T-helper 2 cell treated with Interferon-gamma antibody and Interleukin-4, amounts not matched to agents 5 μg/mL and 100 μg/mL, for 36 hours (primary cell): ENCODE results near the gene CLASP1.
A peak's percentile ranks its signal among the peaks of the same experiment; 100 is the strongest.
"Not testable (repeated sequence)": the region's sequence is repeated elsewhere in the genome, so short reads cannot be mapped to it uniquely, and the experiment has no call there.

Source experiments
- DNase-seq: peaks from one replicate; pipeline ENCODE4 v3.0.0; 2021; ENCODE audit warnings: low spot score
- H3K27ac Mint-ChIP-seq: one replicate; pipeline ENCODE4 v1.8.0; 2021; ENCODE audit warnings: mild to moderate bottlenecking, mixed read lengths
- H3K27me3 Mint-ChIP-seq: one replicate; pipeline ENCODE4 v1.8.0; 2021; ENCODE audit warnings: low read depth, mixed read lengths
- H3K36me3 Mint-ChIP-seq: one replicate; pipeline ENCODE4 v1.8.0; 2021; ENCODE audit warnings: low read depth, mixed read lengths
- H3K4me1 Mint-ChIP-seq: one replicate; pipeline ENCODE4 v1.8.0; 2021; ENCODE audit warnings: low read depth, mixed read lengths
- H3K4me3 Mint-ChIP-seq: one replicate; pipeline ENCODE4 v1.8.0; 2022; ENCODE audit warnings: mild to moderate bottlenecking, moderate library complexity, mixed read lengths
- H3K9me3 Mint-ChIP-seq: one replicate; pipeline ENCODE4 v1.8.0; 2021; ENCODE audit warnings: mixed read lengths

The CLASP1 gene

GRCh38 chr2:121677855-121678254, 28.6 kb upstream of the CLASP1 start:
- Mint-ChIP-seq H3K36me3 (peaks cover 5% of the 10 kb centered on the region), H3K27me3 (peaks cover 3% of the 10 kb centered on the region), H3K9me3 (peaks cover 80% of the 10 kb centered on the region), H3K4me1 (no peaks in the 10 kb centered on the region), H3K4me3 (no peak overlapping the region), H3K27ac (no peak overlapping the region)
- DNase-seq, result no peak

GRCh38 chr2:121671621-121672020, 22.4 kb upstream of the CLASP1 start:
- not testable (repeated sequence) for DNase-seq, H3K27me3 Mint-ChIP-seq, H3K4me3 Mint-ChIP-seq, H3K27ac Mint-ChIP-seq, H3K4me1 Mint-ChIP-seq
- H3K9me3 Mint-ChIP-seq, result peaks cover 75% of the 10 kb centered on the region
- peaks cover 28% of the 10 kb centered on the region for H3K36me3 Mint-ChIP-seq

GRCh38 chr2:121670181-121670580, 20.9 kb upstream of the CLASP1 start:
- Mint-ChIP-seq H3K36me3 (peaks cover 28% of the 10 kb centered on the region), H3K27ac (no peak overlapping the region), H3K9me3 (peaks cover 60% of the 10 kb centered on the region), H3K4me1 (no peaks in the 10 kb centered on the region), H3K27me3 (peaks cover 3% of the 10 kb centered on the region), H3K4me3 (no peak overlapping the region)
- DNase-seq, result no peak

GRCh38 chr2:121667618-121668017, 18.4 kb upstream of the CLASP1 start:
- no peaks in the 10 kb centered on the region for H3K27me3 Mint-ChIP-seq
- H3K4me1 Mint-ChIP-seq, result no peaks in the 10 kb centered on the region
- H3K36me3 Mint-ChIP-seq, result peaks cover 26% of the 10 kb centered on the region
- H3K27ac Mint-ChIP-seq, result no peak overlapping the region
- DNase-seq, result no peak
- peaks cover 36% of the 10 kb centered on the region for H3K9me3 Mint-ChIP-seq
- no peak overlapping the region for H3K4me3 Mint-ChIP-seq

GRCh38 chr2:121666042-121666441, 16.8 kb upstream of the CLASP1 start:
- Mint-ChIP-seq H3K9me3 (peaks cover 25% of the 10 kb centered on the region), H3K36me3 (peaks cover 25% of the 10 kb centered on the region), H3K4me1 (no peaks in the 10 kb centered on the region), H3K27ac (no peak overlapping the region), H3K4me3 (no peak overlapping the region), H3K27me3 (no peaks in the 10 kb centered on the region)
- no peak for DNase-seq

GRCh38 chr2:121665504-121665903, 16.2 kb upstream of the CLASP1 start:
- Mint-ChIP-seq H3K4me3 (no peak overlapping the region), H3K4me1 (no peaks in the 10 kb centered on the region), H3K27me3 (no peaks in the 10 kb centered on the region), H3K36me3 (peaks cover 22% of the 10 kb centered on the region), H3K9me3 (peaks cover 19% of the 10 kb centered on the region), H3K27ac (no peak overlapping the region)
- no peak for DNase-seq

GRCh38 chr2:121664713-121665112, 15.5 kb upstream of the CLASP1 start:
- no peaks in the 10 kb centered on the region for H3K27me3 Mint-ChIP-seq
- DNase-seq, result no peak
- H3K4me3 Mint-ChIP-seq, result no peak overlapping the region
- peaks cover 13% of the 10 kb centered on the region for H3K9me3 Mint-ChIP-seq
- H3K4me1 Mint-ChIP-seq, result no peaks in the 10 kb centered on the region
- peaks cover 18% of the 10 kb centered on the region for H3K36me3 Mint-ChIP-seq
- no peak overlapping the region for H3K27ac Mint-ChIP-seq

- Mint-ChIP-seq H3K4me3 (no peak overlapping the region), H3K9me3 (peaks cover 7% of the 10 kb centered on the region), H3K4me1 (no peaks in the 10 kb centered on the region), H3K27me3 (no peaks in the 10 kb centered on the region), H3K27ac (no peak overlapping the region), H3K36me3 (peaks cover 18% of the 10 kb centered on the region)
- no peak for DNase-seq
These were observed 14.8 kb upstream of the CLASP1 start for GRCh38 chr2:121664086-121664485.

GRCh38 chr2:121663434-121663833, 14.2 kb upstream of the CLASP1 start:
- H3K36me3 Mint-ChIP-seq, result peaks cover 14% of the 10 kb centered on the region
- DNase-seq, result no peak
- no peak overlapping the region for H3K27ac Mint-ChIP-seq

GRCh38 chr2:121662656-121663055, 13.4 kb upstream of the CLASP1 start:
- peaks cover 2% of the 10 kb centered on the region for H3K4me1 Mint-ChIP-seq
- H3K4me3 Mint-ChIP-seq, result no peak overlapping the region
- H3K27me3 Mint-ChIP-seq, result no peaks in the 10 kb centered on the region
- DNase-seq, result no peak
- H3K9me3 Mint-ChIP-seq, result no peaks in the 10 kb centered on the region
- H3K27ac Mint-ChIP-seq, result no peak overlapping the region
- peaks cover 14% of the 10 kb centered on the region for H3K36me3 Mint-ChIP-seq

More at GRCh38 chr2:121663434-121663833, 14.2 kb upstream of the CLASP1 start:
- H3K4me1 Mint-ChIP-seq, result no peaks in the 10 kb centered on the region
- H3K27me3 Mint-ChIP-seq, result no peaks in the 10 kb centered on the region
- peaks cover 3% of the 10 kb centered on the region for H3K9me3 Mint-ChIP-seq
- no peak overlapping the region for H3K4me3 Mint-ChIP-seq

- Mint-ChIP-seq H3K36me3 (peaks cover 13% of the 10 kb centered on the region), H3K27me3 (no peaks in the 10 kb centered on the region), H3K4me1 (peaks cover 2% of the 10 kb centered on the region), H3K9me3 (no peaks in the 10 kb centered on the region), H3K27ac (no peak overlapping the region), H3K4me3 (no peak overlapping the region)
- no peak for DNase-seq
These were observed 10.7 kb upstream of the CLASP1 start for GRCh38 chr2:121659933-121660332.

GRCh38 chr2:121658393-121658792, 9.1 kb upstream of the CLASP1 start:
- H3K9me3 Mint-ChIP-seq, DNase-seq, H3K4me3 Mint-ChIP-seq, H3K27ac Mint-ChIP-seq, H3K27me3 Mint-ChIP-seq: not testable (repeated sequence)
- Mint-ChIP-seq H3K4me1 (peaks cover 14% of the 10 kb centered on the region), H3K36me3 (peaks cover 23% of the 10 kb centered on the region)

- Mint-ChIP-seq H3K4me3 (no peak overlapping the region), H3K9me3 (no peaks in the 10 kb centered on the region), H3K36me3 (peaks cover 40% of the 10 kb centered on the region), H3K27me3 (no peaks in the 10 kb centered on the region), H3K4me1 (peaks cover 40% of the 10 kb centered on the region), H3K27ac (no peak overlapping the region)
- no peak for DNase-seq
These were observed 3.8 kb upstream of the CLASP1 start for GRCh38 chr2:121653035-121653434.

- peaks cover 50% of the 10 kb centered on the region for H3K4me1 Mint-ChIP-seq
- peak overlapping the region; percentile 100 for H3K27ac Mint-ChIP-seq
- peak; percentile 11 for DNase-seq
- H3K36me3 Mint-ChIP-seq, result peaks cover 43% of the 10 kb centered on the region
- H3K27me3 Mint-ChIP-seq, result no peaks in the 10 kb centered on the region
- peak overlapping the region; percentile 98 for H3K4me3 Mint-ChIP-seq
- H3K9me3 Mint-ChIP-seq, result no peaks in the 10 kb centered on the region
These were observed 1.2 kb upstream of the CLASP1 start for GRCh38 chr2:121650315-121650930.
